Measurements from ENCODE around the gene WDTC1.

WDTC1 gene

DNA sequence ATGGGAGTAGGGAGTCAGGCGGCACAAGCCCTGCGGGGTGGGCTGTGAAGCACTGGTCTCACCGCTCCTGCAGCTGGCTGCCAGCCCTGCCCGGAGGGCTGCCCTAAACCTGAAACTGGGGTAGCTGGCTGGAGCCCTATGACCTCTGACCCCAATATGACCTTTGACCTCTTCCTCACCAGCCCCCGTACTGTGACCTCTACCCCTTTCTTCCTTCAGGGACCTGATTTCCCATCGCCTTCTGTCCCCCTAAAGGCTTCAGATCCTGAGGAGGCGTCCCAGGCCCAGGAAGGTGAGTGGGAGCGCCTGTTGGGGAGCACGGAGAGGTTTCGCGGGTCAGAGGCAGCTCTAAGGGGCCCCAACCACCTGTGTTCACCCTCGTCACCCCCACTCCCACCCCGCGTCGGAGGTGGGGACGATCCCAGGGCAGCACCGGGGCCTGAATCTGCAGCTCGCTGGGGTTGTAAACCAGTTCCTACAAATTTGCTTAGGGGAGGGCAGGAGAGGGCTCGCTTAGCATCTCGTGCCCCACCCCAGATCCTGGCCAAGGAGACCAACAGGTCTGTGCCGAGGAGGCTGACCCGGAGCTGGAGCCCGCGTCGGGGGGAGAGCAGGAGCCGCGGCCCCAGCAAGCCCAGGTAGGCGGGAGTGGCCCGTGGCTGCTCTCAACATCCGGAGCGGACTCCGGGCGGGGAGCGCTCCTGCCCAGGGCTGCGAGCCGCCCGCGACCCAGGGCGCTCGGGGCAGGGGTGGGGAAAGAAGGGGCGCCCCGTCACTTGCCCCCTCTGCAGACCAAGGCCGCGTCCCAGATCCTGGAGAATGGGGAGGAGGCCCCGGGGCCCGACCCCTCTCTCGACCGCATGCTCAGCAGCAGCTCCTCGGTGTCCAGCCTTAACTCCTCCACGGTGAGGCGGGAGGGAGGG, 114.7 kb downstream of the WDTC1 start:
- peaks cover 28% of the 10 kb centered on the region for H3K4me1 ChIP-seq (ENCODE audit: control insufficient read depth, insufficient read depth, low read length)
- peaks cover 4% of the 10 kb centered on the region; the same call in 1 of the 2 replicates for H3K36me3 ChIP-seq (ENCODE audit: control insufficient read depth, insufficient read depth, low read length)
- H3K27me3 ChIP-seq (ENCODE audit: control insufficient read depth, insufficient read depth, low read length): peaks cover 9% of the 10 kb centered on the region
- no peak overlapping the region for H3K27ac ChIP-seq (ENCODE audit: low read depth, low read length)
- peak overlapping the region; percentile 58 for H3K4me3 ChIP-seq (ENCODE audit: low read depth, low read length)
- no peaks in the 10 kb centered on the region for H3K9me3 ChIP-seq (ENCODE audit: control insufficient read depth, insufficient read depth, low read depth, low read length)
- H3K9ac ChIP-seq (ENCODE audit: low read length): no peak overlapping the region

DNA sequence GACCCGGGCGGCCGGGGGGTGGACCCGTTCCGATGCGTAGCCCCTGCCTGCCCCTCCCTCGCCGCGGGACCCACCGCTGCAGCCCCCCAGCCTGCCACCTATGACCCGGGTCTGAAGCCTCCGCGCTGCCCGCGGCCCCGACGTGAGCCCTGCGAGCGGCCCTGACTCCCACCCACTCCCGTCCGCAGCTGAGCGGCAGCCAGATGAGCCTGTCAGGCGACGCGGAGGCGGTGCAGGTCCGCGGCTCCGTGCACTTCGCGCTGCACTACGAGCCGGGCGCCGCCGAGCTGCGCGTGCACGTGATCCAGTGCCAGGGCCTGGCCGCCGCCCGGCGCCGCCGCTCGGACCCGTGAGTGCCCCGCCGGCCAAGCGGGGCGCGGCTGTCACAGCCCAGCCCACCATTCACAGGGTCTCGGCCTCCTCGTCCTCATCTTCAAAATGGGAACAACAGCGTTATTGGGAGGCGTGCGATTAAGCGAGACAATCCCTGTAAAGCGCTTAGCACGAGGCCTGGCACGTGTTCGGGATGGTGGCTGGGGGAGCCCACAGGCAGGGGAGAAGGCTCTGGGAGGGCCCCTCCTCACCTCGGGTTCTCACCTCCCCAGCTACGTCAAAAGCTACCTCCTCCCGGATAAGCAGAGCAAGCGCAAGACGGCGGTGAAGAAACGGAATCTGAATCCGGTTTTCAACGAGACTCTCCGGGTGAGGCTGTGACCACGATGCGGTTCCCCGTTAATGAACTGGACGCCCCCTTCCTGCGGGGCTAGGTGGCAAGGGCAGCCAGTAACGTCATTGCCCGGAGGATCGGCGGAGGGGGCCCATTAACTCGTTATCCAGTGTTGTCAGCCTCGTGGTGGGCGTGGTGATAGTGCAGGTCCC, 115.6 kb downstream of the WDTC1 start:
- H3K9me3 ChIP-seq (ENCODE audit: control insufficient read depth, insufficient read depth, low read depth, low read length): no peaks in the 10 kb centered on the region
- no peak overlapping the region for H3K27ac ChIP-seq (ENCODE audit: low read depth, low read length)
- H3K4me1 ChIP-seq (ENCODE audit: control insufficient read depth, insufficient read depth, low read length): peaks cover 28% of the 10 kb centered on the region
- peak overlapping the region; percentile 15 for H3K9ac ChIP-seq (ENCODE audit: low read length)
- H3K27me3 ChIP-seq (ENCODE audit: control insufficient read depth, insufficient read depth, low read length): peaks cover 9% of the 10 kb centered on the region
- peak overlapping the region; percentile 58 for H3K4me3 ChIP-seq (ENCODE audit: low read depth, low read length)
- H3K36me3 ChIP-seq (ENCODE audit: control insufficient read depth, insufficient read depth, low read length): peaks cover 4% of the 10 kb centered on the region; the same call in 1 of the 2 replicates

DNA sequence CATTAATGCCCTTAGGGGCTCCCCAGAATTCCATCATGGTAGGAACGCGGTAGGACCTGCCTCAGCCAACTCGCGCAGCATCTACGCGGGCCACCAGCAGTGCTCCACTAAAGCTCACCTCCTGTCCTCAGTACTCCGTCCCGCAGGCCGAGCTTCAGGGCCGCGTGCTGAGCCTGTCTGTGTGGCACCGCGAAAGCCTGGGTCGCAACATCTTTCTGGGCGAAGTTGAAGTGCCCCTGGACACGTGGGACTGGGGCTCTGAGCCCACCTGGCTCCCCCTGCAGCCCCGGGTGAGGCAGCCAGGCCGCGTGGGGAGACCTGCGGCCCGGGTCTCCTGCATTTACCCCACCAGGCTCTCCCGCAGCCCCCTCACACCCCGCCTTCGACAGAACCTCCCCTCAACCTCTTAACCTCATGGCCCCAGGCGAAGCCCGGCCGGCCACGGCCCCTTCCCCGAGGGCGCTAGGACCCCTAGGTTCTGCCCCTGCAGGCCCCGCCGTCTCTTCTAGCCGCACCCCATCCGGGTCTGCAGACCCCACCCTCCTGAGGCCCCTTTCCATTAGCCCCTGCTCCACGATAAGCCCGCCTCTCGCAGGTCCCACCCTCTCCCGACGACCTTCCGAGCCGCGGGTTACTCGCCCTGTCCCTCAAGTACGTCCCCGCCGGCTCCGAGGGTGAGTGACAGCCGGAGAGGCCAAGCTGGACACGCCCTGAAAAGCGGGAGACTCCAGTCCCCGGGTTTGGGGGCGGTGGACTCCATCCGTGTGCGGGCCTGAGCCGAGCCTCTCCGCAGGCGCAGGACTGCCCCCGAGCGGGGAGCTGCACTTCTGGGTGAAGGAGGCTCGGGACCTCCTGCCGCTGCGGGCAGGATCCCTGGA, 116.5 kb downstream of the WDTC1 start:
- H3K4me3 ChIP-seq (ENCODE audit: low read depth, low read length): peak overlapping the region; percentile 58
- H3K36me3 ChIP-seq (ENCODE audit: control insufficient read depth, insufficient read depth, low read length): peaks cover 9% of the 10 kb centered on the region

DNA sequence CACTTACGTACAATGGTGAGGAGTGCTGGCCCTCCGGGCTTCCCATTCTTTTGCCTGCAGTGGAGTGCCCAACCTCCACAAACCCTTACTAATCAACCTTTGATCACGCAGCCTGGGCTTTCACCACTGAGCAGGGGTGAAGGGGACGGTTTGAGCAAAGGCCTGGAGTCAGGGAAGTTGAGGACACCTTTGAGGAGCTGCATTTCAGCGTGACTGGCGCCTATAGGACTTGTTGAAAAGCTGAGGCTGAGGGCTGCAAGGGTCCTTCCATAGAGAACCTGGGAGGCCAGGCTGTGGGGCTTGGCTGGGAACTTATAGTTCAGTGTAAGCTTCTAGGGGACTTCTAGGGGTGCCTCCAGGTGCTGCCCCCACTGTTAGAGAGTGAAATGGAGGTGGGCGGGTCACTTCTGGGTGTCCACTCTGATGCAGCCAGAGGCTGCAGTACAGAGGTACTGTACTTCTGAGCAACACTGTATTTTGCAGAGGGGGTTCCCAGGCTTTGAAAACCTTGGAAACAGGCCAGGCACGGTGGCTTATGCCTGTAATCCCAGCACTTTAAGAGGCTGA, 117.2 kb downstream of the WDTC1 start:
- Histone ChIP-seq H3K4me3 (ENCODE audit: low read depth, low read length) (peak overlapping the region; percentile 58), H3K4me1 (ENCODE audit: control insufficient read depth, insufficient read depth, low read length) (peaks cover 28% of the 10 kb centered on the region), H3K36me3 (ENCODE audit: control insufficient read depth, insufficient read depth, low read length) (peaks cover 5% of the 10 kb centered on the region; the same call in 1 of the 2 replicates), H3K9me3 (ENCODE audit: control insufficient read depth, insufficient read depth, low read depth, low read length) (no peaks in the 10 kb centered on the region), H3K27ac (ENCODE audit: low read depth, low read length) (no peak overlapping the region), H3K9ac (ENCODE audit: low read length) (peak overlapping the region; percentile 3), H3K27me3 (ENCODE audit: control insufficient read depth, insufficient read depth, low read length) (peaks cover 9% of the 10 kb centered on the region)

More for the DNA sequence above, 116.5 kb downstream of the WDTC1 start:
- H3K9me3 ChIP-seq (ENCODE audit: control insufficient read depth, insufficient read depth, low read depth, low read length): no peaks in the 10 kb centered on the region
- no peak overlapping the region for H3K27ac ChIP-seq (ENCODE audit: low read depth, low read length)
- peaks cover 9% of the 10 kb centered on the region for H3K27me3 ChIP-seq (ENCODE audit: control insufficient read depth, insufficient read depth, low read length)
- peak overlapping the region; percentile 29 for H3K9ac ChIP-seq (ENCODE audit: low read length)
- H3K4me1 ChIP-seq (ENCODE audit: control insufficient read depth, insufficient read depth, low read length): peaks cover 28% of the 10 kb centered on the region

DNA sequence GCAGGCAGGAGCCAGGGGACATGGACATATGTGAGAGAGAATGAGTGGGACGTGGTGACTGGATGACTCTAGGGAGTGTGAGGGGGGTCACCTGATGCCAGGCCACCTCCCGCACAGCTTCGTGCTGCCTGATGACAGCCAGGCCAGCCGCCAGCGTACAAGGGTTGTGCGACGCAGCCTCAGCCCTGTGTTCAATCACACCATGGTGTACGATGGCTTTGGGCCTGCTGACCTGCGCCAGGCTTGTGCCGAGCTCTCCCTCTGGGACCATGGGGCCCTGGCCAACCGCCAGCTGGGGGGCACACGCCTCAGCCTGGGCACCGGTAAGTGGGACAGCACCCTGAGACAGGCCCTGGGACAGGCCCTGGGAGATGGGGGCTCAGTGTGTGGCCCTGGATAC, 118.7 kb downstream of the WDTC1 start:
- Histone ChIP-seq H3K36me3 (ENCODE audit: control insufficient read depth, insufficient read depth, low read length) (peaks cover 5% of the 10 kb centered on the region; the same call in 1 of the 2 replicates), H3K27ac (ENCODE audit: low read depth, low read length) (no peak overlapping the region), H3K27me3 (ENCODE audit: control insufficient read depth, insufficient read depth, low read length) (peaks cover 16% of the 10 kb centered on the region), H3K9ac (ENCODE audit: low read length) (no peak overlapping the region), H3K4me1 (ENCODE audit: control insufficient read depth, insufficient read depth, low read length) (peaks cover 28% of the 10 kb centered on the region), H3K4me3 (ENCODE audit: low read depth, low read length) (no peak overlapping the region), H3K9me3 (ENCODE audit: control insufficient read depth, insufficient read depth, low read depth, low read length) (no peaks in the 10 kb centered on the region)

DNA sequence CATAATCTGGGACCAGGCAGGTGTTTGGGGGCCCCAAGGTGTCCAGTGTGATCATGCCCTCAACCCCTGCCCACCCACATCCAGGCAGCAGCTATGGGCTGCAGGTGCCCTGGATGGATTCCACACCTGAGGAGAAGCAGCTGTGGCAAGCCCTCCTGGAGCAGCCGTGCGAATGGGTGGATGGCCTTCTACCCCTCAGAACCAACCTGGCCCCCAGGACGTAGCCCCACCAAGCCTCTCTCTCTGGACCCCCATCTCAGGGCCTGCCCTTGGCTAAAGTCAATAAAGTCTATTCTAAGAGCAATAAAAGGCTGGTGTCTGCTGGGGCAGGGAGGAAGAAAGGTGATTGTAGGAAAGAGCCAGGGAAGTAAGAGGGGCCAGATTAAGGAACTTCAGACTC, 119.2 kb downstream of the WDTC1 start:
- H3K4me1 ChIP-seq (ENCODE audit: control insufficient read depth, insufficient read depth, low read length): peaks cover 27% of the 10 kb centered on the region
- H3K4me3 ChIP-seq (ENCODE audit: low read depth, low read length): no peak overlapping the region
- no peak overlapping the region for H3K9ac ChIP-seq (ENCODE audit: low read length)
- H3K36me3 ChIP-seq (ENCODE audit: control insufficient read depth, insufficient read depth, low read length): peaks cover 5% of the 10 kb centered on the region; the same call in 1 of the 2 replicates
- H3K27me3 ChIP-seq (ENCODE audit: control insufficient read depth, insufficient read depth, low read length): peaks cover 20% of the 10 kb centered on the region
- no peaks in the 10 kb centered on the region for H3K9me3 ChIP-seq (ENCODE audit: control insufficient read depth, insufficient read depth, low read depth, low read length)
- H3K27ac ChIP-seq (ENCODE audit: low read depth, low read length): no peak overlapping the region

DNA sequence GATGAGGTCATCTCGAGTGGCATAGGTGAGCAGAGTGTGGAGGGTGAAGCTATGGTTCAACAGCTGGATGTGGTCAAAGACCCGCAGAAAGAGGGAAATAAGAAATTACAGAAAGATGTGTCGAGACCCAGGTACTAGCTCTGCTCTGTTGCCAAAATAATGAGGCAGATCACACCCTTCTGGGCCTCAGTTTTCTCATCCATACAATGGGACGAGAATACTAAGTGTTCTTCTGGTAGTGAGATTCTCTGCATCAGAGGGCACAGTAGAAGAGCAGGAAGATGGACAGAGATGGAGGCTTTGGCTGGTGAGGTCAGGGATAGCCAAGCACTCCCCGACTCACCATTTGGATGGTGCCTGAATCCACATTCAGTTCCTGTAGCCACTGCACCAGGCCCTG, 121.3 kb downstream of the WDTC1 start:
- Histone ChIP-seq H3K4me3 (ENCODE audit: low read depth, low read length) (no peak overlapping the region), H3K9me3 (ENCODE audit: control insufficient read depth, insufficient read depth, low read depth, low read length) (no peaks in the 10 kb centered on the region), H3K9ac (ENCODE audit: low read length) (no peak overlapping the region), H3K36me3 (ENCODE audit: control insufficient read depth, insufficient read depth, low read length) (peaks cover 5% of the 10 kb centered on the region; the same call in 1 of the 2 replicates), H3K4me1 (ENCODE audit: control insufficient read depth, insufficient read depth, low read length) (peaks cover 21% of the 10 kb centered on the region), H3K27me3 (ENCODE audit: control insufficient read depth, insufficient read depth, low read length) (peaks cover 33% of the 10 kb centered on the region), H3K27ac (ENCODE audit: low read depth, low read length) (no peak overlapping the region)

DNA sequence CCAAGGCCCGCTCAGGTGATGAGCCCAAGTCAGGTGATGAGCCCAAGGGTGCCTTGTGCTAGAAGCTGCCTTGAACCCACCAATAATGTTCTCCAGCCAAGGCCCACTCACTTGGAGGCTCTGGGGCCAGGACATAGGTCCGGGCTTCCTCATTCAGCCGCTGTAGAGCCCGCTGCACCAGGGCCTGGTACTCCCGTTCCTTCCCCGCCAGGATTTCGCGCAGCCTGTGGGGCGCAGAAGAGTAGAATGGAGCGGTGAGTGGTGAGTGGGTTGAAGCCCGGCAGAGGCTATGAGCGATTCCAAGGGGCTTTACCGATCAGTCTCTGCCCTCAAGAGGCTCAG, 121.8 kb downstream of the WDTC1 start:
- no peak overlapping the region for H3K4me3 ChIP-seq (ENCODE audit: low read depth, low read length)
- H3K9me3 ChIP-seq (ENCODE audit: control insufficient read depth, insufficient read depth, low read depth, low read length): no peaks in the 10 kb centered on the region
- peaks cover 24% of the 10 kb centered on the region for H3K4me1 ChIP-seq (ENCODE audit: control insufficient read depth, insufficient read depth, low read length)
- peaks cover 37% of the 10 kb centered on the region for H3K27me3 ChIP-seq (ENCODE audit: control insufficient read depth, insufficient read depth, low read length)
- H3K36me3 ChIP-seq (ENCODE audit: control insufficient read depth, insufficient read depth, low read length): peaks cover 5% of the 10 kb centered on the region; the same call in 1 of the 2 replicates
- H3K27ac ChIP-seq (ENCODE audit: low read depth, low read length): no peak overlapping the region
- H3K9ac ChIP-seq (ENCODE audit: low read length): no peak overlapping the region

DNA sequence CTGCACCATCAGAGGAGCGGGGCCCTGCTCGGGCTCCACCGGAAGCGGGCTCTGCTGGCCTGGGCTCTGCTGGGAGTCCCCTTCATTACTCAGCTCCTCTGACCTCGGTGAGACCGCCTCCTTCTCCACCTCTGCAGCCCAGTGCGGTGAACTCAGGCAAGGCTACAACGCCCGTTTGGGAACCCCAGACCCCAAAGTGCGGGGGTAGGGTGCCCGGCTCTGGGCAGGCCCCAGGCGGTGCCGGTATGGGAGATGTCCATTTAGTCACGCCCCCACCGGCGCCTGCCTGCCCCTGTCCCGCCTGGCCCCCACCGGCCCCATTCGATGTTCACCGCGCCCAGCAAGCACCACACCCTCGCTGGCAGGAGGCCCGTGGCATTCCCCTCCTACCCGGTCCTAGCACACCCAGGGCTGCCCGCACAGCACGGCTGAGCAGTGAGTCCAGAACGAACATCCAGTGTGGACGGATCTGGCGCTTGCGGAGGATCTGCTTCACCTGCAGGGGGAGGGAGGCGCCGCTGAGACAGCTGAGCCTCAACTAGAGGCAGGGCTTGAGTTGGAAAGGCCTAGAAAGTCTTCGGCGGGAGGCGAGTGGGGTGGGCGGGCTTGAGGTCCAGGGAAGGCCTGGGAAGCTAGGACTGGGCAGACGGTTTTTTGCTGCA, 122.3 kb downstream of the WDTC1 start:
- Histone ChIP-seq H3K27ac (ENCODE audit: low read depth, low read length) (no peak overlapping the region), H3K4me1 (ENCODE audit: control insufficient read depth, insufficient read depth, low read length) (peaks cover 23% of the 10 kb centered on the region), H3K9me3 (ENCODE audit: control insufficient read depth, insufficient read depth, low read depth, low read length) (no peaks in the 10 kb centered on the region), H3K9ac (ENCODE audit: low read length) (no peak overlapping the region), H3K27me3 (ENCODE audit: control insufficient read depth, insufficient read depth, low read length) (peaks cover 42% of the 10 kb centered on the region), H3K36me3 (ENCODE audit: control insufficient read depth, insufficient read depth, low read length) (peaks cover 5% of the 10 kb centered on the region; the same call in 1 of the 2 replicates), H3K4me3 (ENCODE audit: low read depth, low read length) (no peak overlapping the region)
